GM23338 (cell line): ENCODE results near the gene AS3MT.

ENCODE experiments used
- CREB1 ChIP-seq: fragments of 250-450 bp; sonication (Bioruptor Pico); IDR thresholded peaks from 2 replicates; pipeline ENCODE4 v1.5.0; 2020; ENCODE audit warnings: low read depth, mild to moderate bottlenecking, moderate library complexity
- ETS1 ChIP-seq: IDR thresholded peaks from 2 replicates; pipeline ENCODE4 v1.6.1; 2016; ENCODE audit warnings: antibody characterized with exemption
- EZH2 ChIP-seq: fragments of 200-600 bp; sonication (generic); IDR thresholded peaks from one replicate; pipeline ENCODE4 v1.8.0; 2017; ENCODE audit warnings: antibody characterized with exemption, mild to moderate bottlenecking, low read depth; ENCODE audit not compliant: unreplicated experiment
- EZH2phosphoT487 ChIP-seq: fragments of 200-600 bp; sonication (generic); IDR thresholded peaks from one replicate; pipeline ENCODE4 v1.8.1; 2018; ENCODE audit warnings: antibody characterized with exemption; ENCODE audit not compliant: unreplicated experiment
- JUNB ChIP-seq: IDR thresholded peaks from one replicate; pipeline ENCODE4 v1.6.1; 2016; ENCODE audit warnings: antibody characterized with exemption; ENCODE audit not compliant: unreplicated experiment
- POLR2AphosphoS5 ChIP-seq: IDR thresholded peaks from 2 replicates; pipeline ENCODE4 v1.6.1; 2016; ENCODE audit warnings: antibody characterized with exemption, low read depth
- REST ChIP-seq: IDR thresholded peaks from one replicate; pipeline ENCODE4 v1.6.1; 2018; ENCODE audit warnings: antibody characterized with exemption; ENCODE audit not compliant: unreplicated experiment
- TF ChIP-seq, protein P1 (sequence below), 2 experiments: fragments of 200-600 bp in 1 of 2; sonication (generic) in 1 of 2; conservative IDR thresholded peaks; 2 replicates each; pipeline versions ENCODE4 v1.5.1 to v1.6.1; 2016 to 2017; ENCODE audit warnings: antibody characterized with exemption in 2 of 2, low read depth in 2 of 2, mild to moderate bottlenecking in 2 of 2, moderate library complexity in 1 of 2

- TF ChIP-seq, protein P1, sequence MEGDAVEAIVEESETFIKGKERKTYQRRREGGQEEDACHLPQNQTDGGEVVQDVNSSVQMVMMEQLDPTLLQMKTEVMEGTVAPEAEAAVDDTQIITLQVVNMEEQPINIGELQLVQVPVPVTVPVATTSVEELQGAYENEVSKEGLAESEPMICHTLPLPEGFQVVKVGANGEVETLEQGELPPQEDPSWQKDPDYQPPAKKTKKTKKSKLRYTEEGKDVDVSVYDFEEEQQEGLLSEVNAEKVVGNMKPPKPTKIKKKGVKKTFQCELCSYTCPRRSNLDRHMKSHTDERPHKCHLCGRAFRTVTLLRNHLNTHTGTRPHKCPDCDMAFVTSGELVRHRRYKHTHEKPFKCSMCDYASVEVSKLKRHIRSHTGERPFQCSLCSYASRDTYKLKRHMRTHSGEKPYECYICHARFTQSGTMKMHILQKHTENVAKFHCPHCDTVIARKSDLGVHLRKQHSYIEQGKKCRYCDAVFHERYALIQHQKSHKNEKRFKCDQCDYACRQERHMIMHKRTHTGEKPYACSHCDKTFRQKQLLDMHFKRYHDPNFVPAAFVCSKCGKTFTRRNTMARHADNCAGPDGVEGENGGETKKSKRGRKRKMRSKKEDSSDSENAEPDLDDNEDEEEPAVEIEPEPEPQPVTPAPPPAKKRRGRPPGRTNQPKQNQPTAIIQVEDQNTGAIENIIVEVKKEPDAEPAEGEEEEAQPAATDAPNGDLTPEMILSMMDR (conservative IDR thresholded peaks at IDR 0.05; ENCODE audit: low read depth in 2 of 2) = no peak
- TF ChIP-seq EZH2 (no peak), EZH2phosphoT487 (no peak), POLR2AphosphoS5 (no peak), CREB1 (no peak), JUNB (no peak), REST (no peak), ETS1 (no peak)
Measured at GRCh38 chr10:102900006-102900405, 30.7 kb downstream of the AS3MT start.
